Measurements from ENCODE around the gene NCOA7. TPM values are rescaled to one million over a fixed set of nuclear protein-coding genes. Genes with fewer than 3 reads are reported as not detected.

The NCOA7 gene
- total RNA-seq, 6 donors from 2014 or later, result 33.5 to 75.6 (median 48.9) TPM

DNA sequence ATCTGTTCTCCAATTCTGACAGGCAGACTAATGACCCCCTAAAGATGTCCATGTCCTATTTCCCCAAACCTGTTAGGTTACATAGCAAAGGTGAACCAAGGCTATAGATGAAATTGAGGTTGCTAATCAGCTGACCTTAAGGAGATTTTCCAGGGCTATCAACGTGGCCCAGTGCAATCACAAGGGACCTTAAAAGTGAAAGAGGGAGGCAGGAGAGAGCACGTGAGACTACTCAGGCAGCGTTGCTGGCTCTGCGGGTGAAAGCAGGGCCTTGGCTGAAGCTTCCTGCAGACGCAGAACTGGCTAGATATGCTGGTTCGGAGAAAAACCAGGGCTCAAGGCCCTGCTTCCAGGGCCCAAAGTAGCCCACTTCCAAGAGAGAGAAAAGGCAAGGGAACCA is 78.7 kb downstream of the NCOA7 start:
- Histone ChIP-seq H3K4me1 (peaks cover 0 to 14% (median 0%) of the 10 kb centered on the region in 4 donors), H3K27me3 (no peaks in the 10 kb centered on the region), H3K36me3 (no peaks in the 10 kb centered on the region), H3K4me3 (no peak overlapping the region), H3K9me3 (no peaks in the 10 kb centered on the region), H3K27ac (peak overlapping the region in 1 of 4 donors; percentile 10)
- no peak for DNase-seq
- 88 to 90% methylated on average over 6 of the region's 6 CpGs for WGBS, 2 donors
- ATAC-seq (ENCODE audit: low FRiP score in 2 of 2), result no peak
- TF ChIP-seq EP300 (IDR thresholded peaks at IDR 0.05) (no peak), POLR2A (IDR thresholded peaks at IDR 0.05) (no peak), POLR2AphosphoS5 (IDR thresholded peaks at IDR 0.05) (no peak)
- TF ChIP-seq, protein P1, sequence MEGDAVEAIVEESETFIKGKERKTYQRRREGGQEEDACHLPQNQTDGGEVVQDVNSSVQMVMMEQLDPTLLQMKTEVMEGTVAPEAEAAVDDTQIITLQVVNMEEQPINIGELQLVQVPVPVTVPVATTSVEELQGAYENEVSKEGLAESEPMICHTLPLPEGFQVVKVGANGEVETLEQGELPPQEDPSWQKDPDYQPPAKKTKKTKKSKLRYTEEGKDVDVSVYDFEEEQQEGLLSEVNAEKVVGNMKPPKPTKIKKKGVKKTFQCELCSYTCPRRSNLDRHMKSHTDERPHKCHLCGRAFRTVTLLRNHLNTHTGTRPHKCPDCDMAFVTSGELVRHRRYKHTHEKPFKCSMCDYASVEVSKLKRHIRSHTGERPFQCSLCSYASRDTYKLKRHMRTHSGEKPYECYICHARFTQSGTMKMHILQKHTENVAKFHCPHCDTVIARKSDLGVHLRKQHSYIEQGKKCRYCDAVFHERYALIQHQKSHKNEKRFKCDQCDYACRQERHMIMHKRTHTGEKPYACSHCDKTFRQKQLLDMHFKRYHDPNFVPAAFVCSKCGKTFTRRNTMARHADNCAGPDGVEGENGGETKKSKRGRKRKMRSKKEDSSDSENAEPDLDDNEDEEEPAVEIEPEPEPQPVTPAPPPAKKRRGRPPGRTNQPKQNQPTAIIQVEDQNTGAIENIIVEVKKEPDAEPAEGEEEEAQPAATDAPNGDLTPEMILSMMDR (IDR thresholded peaks at IDR 0.05), result no peak

- no peaks in the 10 kb centered on the region for H3K9me3 ChIP-seq
- H3K36me3 ChIP-seq, result peaks cover 0 to 11% (median 6%) of the 10 kb centered on the region in 4 donors
- no peak overlapping the region for H3K27ac ChIP-seq
- DNase-seq, result no peak
- H3K27me3 ChIP-seq, result no peaks in the 10 kb centered on the region
- no peak for TF ChIP-seq POLR2AphosphoS5 (IDR thresholded peaks at IDR 0.05)
- no peak for TF ChIP-seq POLR2A (IDR thresholded peaks at IDR 0.05)
- TF ChIP-seq, protein P1 (IDR thresholded peaks at IDR 0.05), result no peak
- no peak for TF ChIP-seq EP300 (IDR thresholded peaks at IDR 0.05)
- ATAC-seq (ENCODE audit: low FRiP score in 2 of 2), result no peak
- peaks cover 0 to 14% (median 0%) of the 10 kb centered on the region in 4 donors for H3K4me1 ChIP-seq
- H3K4me3 ChIP-seq, result no peak overlapping the region
Measured at GRCh38 chr6:125871365-125871764, 80.6 kb downstream of the NCOA7 start.

- WGBS, 2 donors, result 57 to 64% methylated on average over 5 of the region's 5 CpGs
- Histone ChIP-seq H3K27me3 (no peaks in the 10 kb centered on the region), H3K27ac (no peak overlapping the region), H3K4me1 (peaks cover 0 to 7% (median 0%) of the 10 kb centered on the region in 4 donors), H3K36me3 (peaks cover 4 to 11% (median 7%) of the 10 kb centered on the region in 4 donors), H3K4me3 (no peak overlapping the region), H3K9me3 (no peaks in the 10 kb centered on the region)
- ATAC-seq (ENCODE audit: low FRiP score in 2 of 2) (no peak), DNase-seq (no peak)
- TF ChIP-seq POLR2A (IDR thresholded peaks at IDR 0.05) (no peak), EP300 (IDR thresholded peaks at IDR 0.05) (no peak), POLR2AphosphoS5 (IDR thresholded peaks at IDR 0.05) (no peak)
- TF ChIP-seq, protein P1 (IDR thresholded peaks at IDR 0.05), result no peak
Measured at GRCh38 chr6:125872259-125872921, 81.6 kb downstream of the NCOA7 start.

- peaks cover 28 to 95% (median 35%) of the 10 kb centered on the region in 4 donors for H3K36me3 ChIP-seq
- ATAC-seq (ENCODE audit: low FRiP score in 2 of 2) (no peak), DNase-seq (no peak)
- no peak overlapping the region for H3K4me3 ChIP-seq
- H3K9me3 ChIP-seq, result no peaks in the 10 kb centered on the region
- no peaks in the 10 kb centered on the region for H3K4me1 ChIP-seq
- 96 to 99% methylated on average over 4 of the region's 4 CpGs for WGBS, 2 donors
- no peak for TF ChIP-seq EP300 (IDR thresholded peaks at IDR 0.05)
- no peaks in the 10 kb centered on the region for H3K27me3 ChIP-seq
- H3K27ac ChIP-seq, result no peak overlapping the region
Measured at GRCh38 chr6:125882243-125882642, 91.5 kb downstream of the NCOA7 start.

- Histone ChIP-seq H3K9me3 (no peaks in the 10 kb centered on the region), H3K36me3 (peaks cover 28 to 93% (median 38%) of the 10 kb centered on the region in 4 donors), H3K27me3 (no peaks in the 10 kb centered on the region), H3K4me1 (no peaks in the 10 kb centered on the region), H3K27ac (no peak overlapping the region), H3K4me3 (no peak overlapping the region)
- TF ChIP-seq POLR2AphosphoS5 (IDR thresholded peaks at IDR 0.05), result no peak
- no peak for TF ChIP-seq EP300 (IDR thresholded peaks at IDR 0.05)
- TF ChIP-seq POLR2A (IDR thresholded peaks at IDR 0.05), result no peak
- TF ChIP-seq, protein P1 (IDR thresholded peaks at IDR 0.05), result no peak
- no peak for ATAC-seq (ENCODE audit: low FRiP score in 2 of 2)
- 79 to 90% methylated on average over 6 of the region's 6 CpGs for whole genome bisulfite sequencing, 2 donors
- DNase-seq, result no peak
Measured at GRCh38 chr6:125884634-125885371, 94.0 kb downstream of the NCOA7 start.

Data from upper lobe of left lung (tissue), 6 donors.